Upper lobe of left lung (tissue), 6 donors: ENCODE data around the gene KCNJ5. TPM values are rescaled to one million over a fixed set of nuclear protein-coding genes. Genes with fewer than 3 reads are reported as not detected.
A peak's percentile ranks its signal among the peaks of the same experiment; 100 is the strongest.

ENCODE experiments used
- ATAC-seq, 2 donors: fragments of 200-7000 bp; cut with Tn5 transposase; one replicate each; pipeline ENCODE4 v1.9.1; 2022; ENCODE audit warnings: mild to moderate bottlenecking in 2 of 2, moderate library complexity in 2 of 2; ENCODE audit not compliant: low FRiP score in 2 of 2
- DNase-seq, 2 donors: peaks; one replicate each; pipeline ENCODE4 v3.0.0-alpha.2; 2019 to 2020
- H3K27ac ChIP-seq, 4 donors: fragments of 200-600 bp; sonication (generic); one replicate each; pipeline ENCODE4 v1.5.1; 2016 to 2019
- H3K27me3 ChIP-seq, 4 donors: fragments of 200-600 bp; sonication (generic); one replicate each; pipeline ENCODE4 v1.5.1; 2017 to 2019
- H3K36me3 ChIP-seq, 4 donors: fragments of 200-600 bp; sonication (generic); one replicate each; pipeline ENCODE4 v1.5.1; 2016 to 2019
- H3K4me1 ChIP-seq, 4 donors: fragments of 200-600 bp; sonication (generic); one replicate each; pipeline ENCODE4 v1.5.1; 2018 to 2019
- H3K4me3 ChIP-seq, 4 donors: fragments of 200-600 bp; sonication (generic); one replicate each; pipeline ENCODE4 v1.5.1; 2017 to 2019; ENCODE audit warnings: mild to moderate bottlenecking in 2 of 4, moderate library complexity in 1 of 4
- H3K9me3 ChIP-seq, 4 donors: fragments of 200-600 bp; sonication (generic); one replicate each; pipeline ENCODE4 v1.5.1; 2018 to 2019
- CTCF ChIP-seq, 6 experiments: fragments of 450-650 bp in 4 of 6; fragments of 200-600 bp in 2 of 6; sonication (generic) in 2 of 6; IDR thresholded peaks; one replicate each; pipeline ENCODE4 v1.5.1; 2016 to 2019; ENCODE audit warnings: antibody characterized with exemption in 6 of 6
- EP300 ChIP-seq, 4 donors: sonication (generic); formaldehyde crosslinking; IDR thresholded peaks; one replicate each; pipeline ENCODE4 v1.5.1; 2017; ENCODE audit warnings: antibody characterized with exemption in 4 of 4, control low read depth in 2 of 4
- POLR2A ChIP-seq, 4 donors: fragments of 450-650 bp; IDR thresholded peaks; one replicate each; pipeline ENCODE4 v1.5.1; 2016 to 2017; ENCODE audit warnings: antibody characterized with exemption in 4 of 4, mild to moderate bottlenecking in 2 of 4
- POLR2AphosphoS5 ChIP-seq, 2 donors: sonication (generic); formaldehyde crosslinking; IDR thresholded peaks; one replicate each; pipeline ENCODE4 v1.5.1; 2017; ENCODE audit warnings: antibody characterized with exemption in 2 of 2
- WGBS, 2 donors: methylation state at CpG; one replicate each; pipeline ENCODE4 v1.1.5; 2017 to 2018; 5-methylcytosine and 5-hydroxymethylcytosine counted together
- total RNA-seq, 6 donors: library from RNA; depleted of rRNA in 4 of 6; stranded (reverse); fragments of >200 nt in 4 of 6; gene quantifications; one replicate each; pipeline versions ENCODE4 v1.1.0 to v1.2.1, GENCODE V29; 2016 to 2021
- donor health status: DM: no; HTN: no; CAD: no; lungs with moderate emphysema.
- donor health status: DM: no; HTN: yes; CAD: no; lungs with severe emphysema.

The KCNJ5 gene
- total RNA-seq, 6 donors from 2014 or later: 1.5 to 7.5 (median 4.9) TPM

- TF ChIP-seq POLR2A (IDR thresholded peaks at IDR 0.05) (no peak), EP300 (IDR thresholded peaks at IDR 0.05) (no peak), CTCF (IDR thresholded peaks at IDR 0.05) (no peak), POLR2AphosphoS5 (IDR thresholded peaks at IDR 0.05) (no peak)
- Histone ChIP-seq H3K9me3 (no peaks in the 10 kb centered on the region), H3K4me3 (no peak overlapping the region), H3K36me3 (no peaks in the 10 kb centered on the region), H3K27me3 (no peaks in the 10 kb centered on the region), H3K4me1 (peaks cover 0 to 15% (median 7%) of the 10 kb centered on the region in 4 donors), H3K27ac (no peak overlapping the region)
- DNase-seq: no peak
- no peak for ATAC-seq
- WGBS, 2 donors: 80 to 93% methylated on average over 4 of the region's 4 CpGs
Observed at GRCh38 chr11:128846985-128847384, 44.2 kb upstream of the KCNJ5 start.

GRCh38 chr11:128848815-128849455 lies 42.2 kb upstream of the KCNJ5 start:
- Histone ChIP-seq H3K9me3 (no peaks in the 10 kb centered on the region), H3K4me3 (no peak overlapping the region), H3K27ac (no peak overlapping the region), H3K4me1 (peaks cover 0 to 6% (median 0%) of the 10 kb centered on the region in 4 donors), H3K27me3 (no peaks in the 10 kb centered on the region), H3K36me3 (no peaks in the 10 kb centered on the region)
- ATAC-seq (peak in 1 of 2 donors; percentile 60), DNase-seq (peak; percentile 55 to 88)
- TF ChIP-seq CTCF (IDR thresholded peaks at IDR 0.05) (peak; percentile 64 to 80 (median 72)), POLR2A (IDR thresholded peaks at IDR 0.05) (no peak)
- WGBS, 2 donors: 28 to 35% methylated on average over 10 of the region's 10 CpGs

- H3K4me1 ChIP-seq: no peaks in the 10 kb centered on the region
- H3K27ac ChIP-seq: peak overlapping the region in 1 of 4 donors; percentile 39
- TF ChIP-seq EP300 (IDR thresholded peaks at IDR 0.05): no peak
- TF ChIP-seq POLR2AphosphoS5 (IDR thresholded peaks at IDR 0.05): no peak
- TF ChIP-seq POLR2A (IDR thresholded peaks at IDR 0.05): no peak
- TF ChIP-seq CTCF (IDR thresholded peaks at IDR 0.05): no peak
- H3K9me3 ChIP-seq: no peaks in the 10 kb centered on the region
- WGBS, 2 donors: 64 to 70% methylated on average over 11 to 13 of the region's 13 CpGs
- H3K36me3 ChIP-seq: no peaks in the 10 kb centered on the region
- peak in 1 of 2 donors; percentile 43 for DNase-seq
- H3K4me3 ChIP-seq: no peak overlapping the region
- ATAC-seq: peak; percentile 5 to 38
- H3K27me3 ChIP-seq: no peaks in the 10 kb centered on the region
Observed at GRCh38 chr11:128852327-128853023, 38.7 kb upstream of the KCNJ5 start.

- ATAC-seq: no peak
- no peak for DNase-seq
- Histone ChIP-seq H3K27me3 (no peaks in the 10 kb centered on the region), H3K36me3 (no peaks in the 10 kb centered on the region), H3K9me3 (no peaks in the 10 kb centered on the region), H3K27ac (no peak overlapping the region), H3K4me1 (no peaks in the 10 kb centered on the region), H3K4me3 (no peak overlapping the region)
- TF ChIP-seq EP300 (IDR thresholded peaks at IDR 0.05): no peak
- no peak for TF ChIP-seq CTCF (IDR thresholded peaks at IDR 0.05)
- no peak for TF ChIP-seq POLR2AphosphoS5 (IDR thresholded peaks at IDR 0.05)
- TF ChIP-seq POLR2A (IDR thresholded peaks at IDR 0.05): no peak
- WGBS, 2 donors: 67 to 85% methylated on average over 6 of the region's 6 CpGs
Observed at GRCh38 chr11:128853559-128853958, 37.6 kb upstream of the KCNJ5 start.
